IMR-90 (cell line): Measurements from ENCODE around the gene CCDC167. TPM values are rescaled to one million over a fixed set of nuclear protein-coding genes. Genes with fewer than 3 reads are reported as not detected.
A peak's percentile ranks its signal among the peaks of the same experiment; 100 is the strongest.

Source experiments
- ATAC-seq: fragments of 200-7000 bp; cut with Tn5 transposase; 2 replicates; pipeline ENCODE4 v1.9.1; 2020; ENCODE audit warnings: low read depth, mild to moderate bottlenecking, moderate library complexity
- BruUV-seq: library from RNA; stranded (reverse); fragments of 400-500 nt; replicated peaks from 2 replicates; lab custom pipeline; 2021; lab: Mats Ljungman, UMichigan
- CTCF ChIA-PET: fragments of 300-600 bp; formaldehyde crosslinking; extraction: SDS; loops from one replicate; lab custom pipeline; 2021; ENCODE audit warnings: antibody characterized with exemption; lab: Yijun Ruan, JAX
- POLR2A ChIA-PET: fragments of 300-600 bp; sonication (Branson Sonifier 250); formaldehyde crosslinking; loops from one replicate; lab custom pipeline; 2022; ENCODE audit warnings: antibody characterized with exemption; ENCODE audit not compliant: unreplicated experiment; lab: Charles Lee
- DNase-seq: peaks from one replicate; pipeline ENCODE4 v3.0.0; 2013
- H2AFZ ChIP-seq: replicated peaks from 2 replicates; pipeline ENCODE3; 2013; ENCODE audit warnings: low read length, mild to moderate bottlenecking; ENCODE audit not compliant: poor library complexity
- H2AK5ac ChIP-seq: 2 replicates; pipeline ENCODE4 v1.6.1; 2013; ENCODE audit warnings: low read depth, low read length, inconsistent platforms
- H2AK9ac ChIP-seq: replicated peaks from 2 replicates; pipeline ENCODE3; 2013; ENCODE audit warnings: mild to moderate bottlenecking, low read depth, low read length, moderate library complexity; ENCODE audit not compliant: poor library complexity
- H2BK120ac ChIP-seq: 2 replicates; pipeline ENCODE4 v1.6.1; 2013; ENCODE audit warnings: low read depth, low read length, inconsistent platforms
- H2BK15ac ChIP-seq: 3 replicates; pipeline ENCODE4 v1.6.1; 2013; ENCODE audit warnings: low read depth, low read length, inconsistent platforms
- H2BK20ac ChIP-seq: 2 replicates; pipeline ENCODE4 v1.6.1; 2013; ENCODE audit warnings: low read depth, mild to moderate bottlenecking, inconsistent platforms, low read length, moderate library complexity
- H2BK5ac ChIP-seq: 2 replicates; pipeline ENCODE4 v1.6.1; 2013; ENCODE audit warnings: mild to moderate bottlenecking, low read depth, low read length, inconsistent platforms; ENCODE audit not compliant: poor library complexity, severe bottlenecking
- H3K14ac ChIP-seq: replicated peaks from 2 replicates; pipeline ENCODE4 v1.6.1; 2013; ENCODE audit warnings: low read depth, low read length, inconsistent platforms
- H3K18ac ChIP-seq: 2 replicates; pipeline ENCODE4 v1.6.1; 2013; ENCODE audit warnings: low read depth, low read length, control low read depth
- H3K23ac ChIP-seq: 2 replicates; pipeline ENCODE4 v1.6.1; 2013; ENCODE audit warnings: low read depth, low read length, inconsistent platforms
- H3K27ac ChIP-seq: 2 replicates; pipeline ENCODE4 v1.5.1; 2013; ENCODE audit warnings: mild to moderate bottlenecking, control low read depth, low read length; ENCODE audit not compliant: insufficient read depth
- H3K27me3 ChIP-seq: 2 replicates; pipeline ENCODE4 v1.6.1; 2013; ENCODE audit warnings: low read length; ENCODE audit not compliant: control insufficient read depth, insufficient read depth
- H3K36me3 ChIP-seq: 2 replicates; pipeline ENCODE4 v1.6.1; 2013; ENCODE audit warnings: low read length, mixed read lengths; ENCODE audit not compliant: control insufficient read depth, insufficient read depth
- H3K4ac ChIP-seq: 2 replicates; pipeline ENCODE4 v1.6.1; 2013; ENCODE audit warnings: low read depth, low read length, inconsistent platforms
- H3K4me1 ChIP-seq: 2 replicates; pipeline ENCODE4 v1.6.1; 2013; ENCODE audit warnings: low read length, mixed read lengths; ENCODE audit not compliant: control insufficient read depth, insufficient read depth
- H3K4me2 ChIP-seq: 2 replicates; pipeline ENCODE4 v1.6.1; 2013; ENCODE audit warnings: low read depth, mild to moderate bottlenecking, control low read depth, low read length, moderate library complexity
- H3K4me3 ChIP-seq: 2 replicates; pipeline ENCODE4 v1.5.1; 2013; ENCODE audit warnings: low read depth, mild to moderate bottlenecking, control low read depth, low read length, moderate library complexity; ENCODE audit not compliant: insufficient read depth
- H3K56ac ChIP-seq: 2 replicates; pipeline ENCODE4 v1.6.1; 2013; ENCODE audit warnings: low read length, inconsistent platforms; ENCODE audit not compliant: insufficient read depth; ENCODE audit errors: extremely low read depth
- H3K79me1 ChIP-seq, 2 experiments: 2 replicates each; pipeline ENCODE4 v1.6.1; 2013; ENCODE audit warnings: low read length in 2 of 2, inconsistent platforms in 1 of 2, low read depth in 1 of 2
- H3K9ac ChIP-seq: 2 replicates; pipeline ENCODE4 v1.6.1; 2013; ENCODE audit warnings: low read depth, low read length, control low read depth
- H3K9me1 ChIP-seq: 2 replicates; pipeline ENCODE4 v1.6.1; 2013; ENCODE audit warnings: low read length, inconsistent platforms; ENCODE audit not compliant: insufficient read depth
- H3K9me3 ChIP-seq: 2 replicates; pipeline ENCODE4 v1.6.1; 2013; ENCODE audit warnings: low read length; ENCODE audit not compliant: control insufficient read depth, insufficient read depth
- H4K20me1 ChIP-seq: 2 replicates; pipeline ENCODE4 v1.6.1; 2013; ENCODE audit warnings: low read length, inconsistent platforms; ENCODE audit not compliant: insufficient read depth
- H4K5ac ChIP-seq: 2 replicates; pipeline ENCODE4 v1.6.1; 2013; ENCODE audit warnings: mild to moderate bottlenecking, low read depth, low read length, control low read depth
- H4K8ac ChIP-seq, 2 experiments: 2 replicates each; pipeline ENCODE4 v1.6.1; 2013; ENCODE audit warnings: low read depth in 2 of 2, low read length in 2 of 2, control low read depth in 1 of 2, inconsistent platforms in 1 of 2
- H4K91ac ChIP-seq: 2 replicates; pipeline ENCODE4 v1.6.1; 2013; ENCODE audit warnings: low read depth, low read length, inconsistent platforms; ENCODE audit not compliant: insufficient read depth
- CHD1 ChIP-seq: IDR thresholded peaks from 2 replicates; pipeline ENCODE4 v1.6.1; 2012; ENCODE audit warnings: low read depth, low read length, improper control_type of control experiment
- MAZ ChIP-seq: IDR thresholded peaks from 2 replicates; pipeline ENCODE4 v1.6.1; 2012; ENCODE audit warnings: low read depth, mild to moderate bottlenecking, low read length, improper control_type of control experiment, moderate library complexity, borderline replicate concordance
- POLR2A ChIP-seq: IDR thresholded peaks from 2 replicates; pipeline ENCODE4 v1.6.1; 2012; ENCODE audit warnings: mild to moderate bottlenecking, low read depth, low read length
- RAD21 ChIP-seq: IDR thresholded peaks from 2 replicates; pipeline ENCODE4 v1.6.1; 2012; ENCODE audit warnings: low read length, improper control_type of control experiment
- SMC3 ChIP-seq: fragments of 150-350 bp; IDR thresholded peaks from 2 replicates; pipeline ENCODE4 v1.6.1; 2016; ENCODE audit warnings: low read depth, mild to moderate bottlenecking, antibody characterized with exemption, low read length, moderate library complexity
- WGBS, 2 experiments: methylation state at CpG; one replicate each; pipeline versions ENCODE4 v1.1.5 to v1.1.7; 2013; ENCODE audit warnings: missing lambda C conversion rate in 2 of 2; ENCODE audit not compliant: insufficient read length in 1 of 2; ENCODE audit errors: extremely low coverage in 2 of 2; 5-methylcytosine and 5-hydroxymethylcytosine counted together
- dilution Hi-C: fragments of 300-500 bp; cut with HindIII; formaldehyde crosslinking; loops from one replicate; pipeline ENCODE4 v1.14.3; 2018; ENCODE audit warnings: low sequenced_read_pairs; ENCODE audit not compliant: unreplicated experiment
- in situ Hi-C: fragments of 300-500 bp; cut with MboI; formaldehyde crosslinking; loops from 3 replicates; pipeline ENCODE4 v1.14.3; 2019; ENCODE audit warnings: low sequenced_read_pairs, inconsistent platforms, mixed read lengths
- intact Hi-C: fragments of 100-400 bp; cut with micrococcal nuclease; formaldehyde crosslinking; loops from 2 replicates; pipeline ENCODE4 v1.10.0; 2022
- polyA plus RNA-seq, 3 experiments: library from polyadenylated mRNA; depleted of rRNA; stranded (reverse); fragments of >200 nt; gene quantifications; 2 replicates each; pipeline ENCODE4 v1.2.3, GENCODE V29; 2012; ENCODE audit warnings: low replicate concordance in 1 of 3
- total RNA-seq: library from RNA; depleted of rRNA; stranded (reverse); fragments of >200 nt; gene quantifications from 2 replicates; pipeline ENCODE4 v1.2.3, GENCODE V29; 2012

The CCDC167 gene
- total and polyA plus RNA-seq, 2 of the 4 experiments (the other 2 are of a cell fraction): 35.8 to 96.8 TPM

GRCh38 chr6:37456816-37457560 lies 42.7 kb downstream of the CCDC167 start:
- Histone ChIP-seq H3K23ac (peak overlapping the region; percentile 52; the same call in 1 of the 2 replicates), H3K4ac (peak overlapping the region; percentile 81), H2AK5ac (peak overlapping the region; percentile 72; the same call in 1 of the 2 replicates), H3K14ac (peak overlapping the region; percentile 45), H4K8ac (peak overlapping the region; percentile 31 to 68; a peak in 2 of 4 replicates), H2BK5ac (peak overlapping the region; percentile 53), H4K5ac (peak overlapping the region; percentile 19; the same call in 1 of the 2 replicates), H4K20me1 (no peaks in the 10 kb centered on the region), H3K36me3 (peaks cover 34% of the 10 kb centered on the region), H4K91ac (peak overlapping the region; percentile 65), H2AFZ (peak overlapping the region; percentile 2), H2BK15ac (peak overlapping the region; percentile 38; the same call in 2 of the 3 replicates), H2BK120ac (peak overlapping the region; percentile 72), H3K27ac (peak overlapping the region; percentile 48; the same call in 1 of the 2 replicates), H3K4me1 (peaks cover 7% of the 10 kb centered on the region), H3K4me3 (no peak overlapping the region), H3K27me3 (no peaks in the 10 kb centered on the region), H3K9me3 (no peaks in the 10 kb centered on the region), H3K79me1 (peaks cover 7 to 23% of the 10 kb centered on the region in 2 experiments), H3K9me1 (peaks cover 7% of the 10 kb centered on the region; the same call in 1 of the 2 replicates), H3K56ac (peak overlapping the region; percentile 25; the same call in 1 of the 2 replicates), H2BK20ac (peak overlapping the region; percentile 72), H2AK9ac (peak overlapping the region; percentile 53), H3K4me2 (no peak overlapping the region), H3K18ac (peak overlapping the region; percentile 13; the same call in 1 of the 2 replicates), H3K9ac (no peak overlapping the region)
- dilution Hi-C loops (no loop called here), in situ Hi-C loops (no loop called here), intact Hi-C loops (no loop called here)
- ChIA-PET CTCF (interaction anchor here (0.7 to 0.8 kb wide), 2 partner anchors 131 to 414 kb away, joined by 3 to 8 read pairs; no protein-coding TSS in a partner anchor), POLR2A (no interaction called here)
- ATAC-seq (peak; percentile 78), DNase-seq (peak; percentile 82)
- WGBS, 2 experiments: no CpG with 5 or more reads among the region's 6 CpGs
- no peak for TF ChIP-seq POLR2A
- TF ChIP-seq SMC3: no peak
- TF ChIP-seq RAD21: no peak
- no peak for TF ChIP-seq MAZ
- no peak for TF ChIP-seq CHD1
- BruUV-seq: no TSS peak
